Transverse colon (tissue), 4 donors: Measurements from ENCODE around the gene CLDN16. TPM values are rescaled to one million over a fixed set of nuclear protein-coding genes. Genes with fewer than 3 reads are reported as not detected.

Source experiments
- DNase-seq: peaks from one replicate; pipeline ENCODE4 v3.0.0-alpha.2; 2019
- H3K27ac ChIP-seq, 4 donors: fragments of 200-600 bp; sonication (generic); 2 replicates each; pipeline ENCODE4 v1.5.1; 2016 to 2018; ENCODE audit warnings: inconsistent platforms in 4 of 4
- H3K27me3 ChIP-seq: fragments of 200-600 bp; sonication (generic); 2 replicates; pipeline ENCODE4 v1.5.1; 2017; ENCODE audit warnings: inconsistent platforms
- H3K36me3 ChIP-seq, 4 donors: fragments of 200-600 bp; sonication (generic); 2 replicates each; pipeline ENCODE4 v1.5.1; 2017 to 2019; ENCODE audit warnings: inconsistent platforms in 4 of 4
- H3K4me1 ChIP-seq, 4 donors: fragments of 200-600 bp; sonication (generic); 2 replicates each; pipeline ENCODE4 v1.5.1; 2017 to 2020; ENCODE audit warnings: inconsistent platforms in 4 of 4
- H3K4me3 ChIP-seq, 4 donors: fragments of 200-600 bp; sonication (generic); 1 replicate in 1 of 4; 2 replicates in 3 of 4; pipeline versions ENCODE4 v1.5.1 to v1.6.1; 2017 to 2019; ENCODE audit warnings: inconsistent platforms in 4 of 4
- H3K9me3 ChIP-seq, 2 donors: fragments of 200-600 bp; sonication (generic); 2 replicates each; pipeline ENCODE4 v1.5.1; 2017 to 2019; ENCODE audit warnings: inconsistent platforms in 2 of 2
- EP300 ChIP-seq: sonication (generic); formaldehyde crosslinking; IDR thresholded peaks from one replicate; pipeline ENCODE4 v1.6.1; 2017; ENCODE audit warnings: antibody characterized with exemption, low read depth
- POLR2A ChIP-seq: fragments of 450-650 bp; IDR thresholded peaks from one replicate; pipeline ENCODE4 v1.6.1; 2016; ENCODE audit warnings: antibody characterized with exemption, mild to moderate bottlenecking, moderate library complexity
- POLR2AphosphoS5 ChIP-seq, 3 donors: sonication (generic); formaldehyde crosslinking; IDR thresholded peaks; one replicate each; pipeline ENCODE4 v1.6.1; 2016; ENCODE audit warnings: antibody characterized with exemption in 3 of 3
- WGBS, 2 donors: methylation state at CpG; one replicate each; pipeline ENCODE4 v1.1.5; 2018; ENCODE audit warnings: low coverage in 1 of 2; 5-methylcytosine and 5-hydroxymethylcytosine counted together
- in situ Hi-C, 4 donors: fragments of 200-750 bp; cut with MboI; loops; one replicate each; pipeline versions ENCODE4 v1.15.0 to v1.15.1; 2017; ENCODE audit warnings: low sequenced_read_pairs in 3 of 4, low pct_ligation_motif_present in 1 of 4, low pct_unique_long_range_greater_than_20kb in 1 of 4
- intact Hi-C: fragments of 100-400 bp; cut with DNase I; formaldehyde crosslinking; loops from one replicate; pipeline ENCODE4 v1.15.1; 2023; ENCODE audit warnings: low total_unique reads
- total RNA-seq, 4 donors: library from RNA; depleted of rRNA; stranded (reverse); fragments of >200 nt; gene quantifications; one replicate each; pipeline ENCODE4 v1.1.0, GENCODE V29; 2016
- TF ChIP-seq, protein P1 (sequence below), 5 experiments: fragments of 200-600 bp in 3 of 5; fragments of 450-650 bp in 2 of 5; sonication (generic) in 3 of 5; IDR thresholded peaks; 1 replicate in 2 of 5; 2 replicates in 3 of 5; pipeline ENCODE4 v1.5.1; 2016 to 2017; ENCODE audit warnings: antibody characterized with exemption in 5 of 5, inconsistent platforms in 3 of 5, mild to moderate bottlenecking in 2 of 5, moderate library complexity in 1 of 5

Gene CLDN16
- total RNA-seq, 4 donors from 2014 or later = not detected

DNA sequence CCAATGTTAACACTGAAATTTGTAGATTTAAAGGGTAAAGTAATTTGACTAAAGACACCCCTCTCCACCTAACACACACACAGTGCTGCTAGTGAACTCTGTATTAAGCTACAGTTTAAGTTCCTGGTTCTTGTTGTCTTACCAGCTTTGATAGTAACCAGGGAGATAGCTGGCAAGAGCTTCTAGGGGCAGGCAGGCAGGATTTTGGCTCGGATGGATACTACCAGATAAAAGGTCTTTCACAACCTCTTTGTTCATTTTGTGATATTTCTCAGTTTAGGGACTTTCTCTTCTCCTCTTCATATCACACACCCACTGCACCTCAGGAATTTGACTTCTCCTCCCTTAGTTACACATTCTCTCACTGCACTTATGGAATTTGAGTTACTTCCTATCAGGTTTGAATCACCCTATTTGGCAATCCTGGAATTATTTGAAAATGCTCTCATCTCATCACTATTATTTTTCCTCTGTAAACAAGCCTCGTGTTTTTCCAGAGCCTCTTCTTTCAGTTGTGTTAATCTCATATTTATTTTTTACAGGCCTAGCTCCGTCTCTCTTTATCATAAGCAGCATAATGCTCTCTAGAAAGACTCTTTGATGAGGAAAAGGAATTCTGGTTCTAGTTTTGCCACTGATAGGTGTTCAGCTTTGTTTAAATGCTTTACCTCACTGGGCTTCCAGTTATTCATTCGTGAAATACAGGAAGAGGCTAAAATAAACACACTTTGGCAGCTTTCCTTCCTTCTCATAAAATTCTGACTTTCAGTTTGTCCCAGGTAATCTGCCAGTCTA, 42.7 kb upstream of the CLDN16 start:
- intact Hi-C loops = no loop called here
- no peak for DNase-seq

GRCh38 chr3:190345878-190346277, 42.1 kb upstream of the CLDN16 start:
- H3K4me3 ChIP-seq = peak overlapping the region in 2 of 4 donors; percentile 0 to 7
- no peaks in the 10 kb centered on the region for H3K27me3 ChIP-seq
- TF ChIP-seq, protein P1, sequence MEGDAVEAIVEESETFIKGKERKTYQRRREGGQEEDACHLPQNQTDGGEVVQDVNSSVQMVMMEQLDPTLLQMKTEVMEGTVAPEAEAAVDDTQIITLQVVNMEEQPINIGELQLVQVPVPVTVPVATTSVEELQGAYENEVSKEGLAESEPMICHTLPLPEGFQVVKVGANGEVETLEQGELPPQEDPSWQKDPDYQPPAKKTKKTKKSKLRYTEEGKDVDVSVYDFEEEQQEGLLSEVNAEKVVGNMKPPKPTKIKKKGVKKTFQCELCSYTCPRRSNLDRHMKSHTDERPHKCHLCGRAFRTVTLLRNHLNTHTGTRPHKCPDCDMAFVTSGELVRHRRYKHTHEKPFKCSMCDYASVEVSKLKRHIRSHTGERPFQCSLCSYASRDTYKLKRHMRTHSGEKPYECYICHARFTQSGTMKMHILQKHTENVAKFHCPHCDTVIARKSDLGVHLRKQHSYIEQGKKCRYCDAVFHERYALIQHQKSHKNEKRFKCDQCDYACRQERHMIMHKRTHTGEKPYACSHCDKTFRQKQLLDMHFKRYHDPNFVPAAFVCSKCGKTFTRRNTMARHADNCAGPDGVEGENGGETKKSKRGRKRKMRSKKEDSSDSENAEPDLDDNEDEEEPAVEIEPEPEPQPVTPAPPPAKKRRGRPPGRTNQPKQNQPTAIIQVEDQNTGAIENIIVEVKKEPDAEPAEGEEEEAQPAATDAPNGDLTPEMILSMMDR (IDR thresholded peaks at IDR 0.05) = no peak
- no peak for TF ChIP-seq EP300
- no peak for TF ChIP-seq POLR2AphosphoS5 (IDR thresholded peaks at IDR 0.05)
- TF ChIP-seq POLR2A = no peak
- H3K9me3 ChIP-seq = no peaks in the 10 kb centered on the region
- in situ Hi-C loops = no loop called here
- peaks cover 9 to 17% (median 13%) of the 10 kb centered on the region in 4 donors for H3K4me1 ChIP-seq
- WGBS, 2 donors = 50 to 63% methylated on average over 4 of the region's 4 CpGs
- peak overlapping the region; percentile 72 to 82 (median 75) for H3K27ac ChIP-seq
- no peaks in the 10 kb centered on the region for H3K36me3 ChIP-seq
- intact Hi-C loops = no loop called here
- DNase-seq = no peak

More for the DNA sequence above, 42.7 kb upstream of the CLDN16 start:
- in situ Hi-C loops = no loop called here
- no peaks in the 10 kb centered on the region for H3K9me3 ChIP-seq
- no peaks in the 10 kb centered on the region for H3K36me3 ChIP-seq
- WGBS, 2 donors = 7 to 13% methylated on average over 3 to 4 of the region's 4 CpGs
- TF ChIP-seq, protein P1 (IDR thresholded peaks at IDR 0.05) = no peak
- TF ChIP-seq POLR2A = no peak
- no peak for TF ChIP-seq POLR2AphosphoS5 (IDR thresholded peaks at IDR 0.05)
- no peak for TF ChIP-seq EP300
- H3K27me3 ChIP-seq = no peaks in the 10 kb centered on the region
- peaks cover 9 to 17% (median 13%) of the 10 kb centered on the region in 4 donors for H3K4me1 ChIP-seq
- H3K4me3 ChIP-seq = peak overlapping the region in 2 of 4 donors; percentile 7 to 13
- H3K27ac ChIP-seq = peak overlapping the region; percentile 72 to 82 (median 75)

DNA sequence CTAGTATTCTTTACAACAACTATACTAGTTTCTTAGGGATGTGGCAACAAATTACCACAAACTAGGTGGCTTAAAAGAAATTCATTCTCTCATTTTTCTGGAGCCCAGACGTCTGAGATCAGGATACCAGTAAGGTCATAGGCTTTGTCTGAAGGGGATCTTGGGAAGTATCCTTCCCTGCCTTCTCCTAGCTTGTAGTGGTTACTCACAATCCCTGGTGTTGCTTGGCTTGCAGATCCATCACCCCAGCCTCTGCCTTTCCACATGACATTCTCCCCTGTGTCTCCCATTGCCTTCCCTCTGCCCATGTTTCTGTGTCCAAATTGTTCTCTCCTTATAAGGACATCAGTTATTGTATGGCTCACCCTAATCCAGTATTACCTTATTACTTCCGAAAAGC, 41.4 kb upstream of the CLDN16 start:
- no peak for DNase-seq
- intact Hi-C loops = no loop called here
- Histone ChIP-seq H3K27ac (peak overlapping the region in 1 of 4 donors; percentile 72), H3K27me3 (no peaks in the 10 kb centered on the region), H3K4me3 (no peak overlapping the region), H3K4me1 (peaks cover 9 to 17% (median 13%) of the 10 kb centered on the region in 4 donors), H3K36me3 (no peaks in the 10 kb centered on the region), H3K9me3 (no peaks in the 10 kb centered on the region)
- 79 to 81% methylated on average over 2 of the region's 2 CpGs for whole genome bisulfite sequencing, 2 donors
- in situ Hi-C loops = no loop called here
- TF ChIP-seq EP300 (no peak), POLR2AphosphoS5 (IDR thresholded peaks at IDR 0.05) (no peak), POLR2A (no peak)
- TF ChIP-seq, protein P1 (IDR thresholded peaks at IDR 0.05) = no peak

DNA sequence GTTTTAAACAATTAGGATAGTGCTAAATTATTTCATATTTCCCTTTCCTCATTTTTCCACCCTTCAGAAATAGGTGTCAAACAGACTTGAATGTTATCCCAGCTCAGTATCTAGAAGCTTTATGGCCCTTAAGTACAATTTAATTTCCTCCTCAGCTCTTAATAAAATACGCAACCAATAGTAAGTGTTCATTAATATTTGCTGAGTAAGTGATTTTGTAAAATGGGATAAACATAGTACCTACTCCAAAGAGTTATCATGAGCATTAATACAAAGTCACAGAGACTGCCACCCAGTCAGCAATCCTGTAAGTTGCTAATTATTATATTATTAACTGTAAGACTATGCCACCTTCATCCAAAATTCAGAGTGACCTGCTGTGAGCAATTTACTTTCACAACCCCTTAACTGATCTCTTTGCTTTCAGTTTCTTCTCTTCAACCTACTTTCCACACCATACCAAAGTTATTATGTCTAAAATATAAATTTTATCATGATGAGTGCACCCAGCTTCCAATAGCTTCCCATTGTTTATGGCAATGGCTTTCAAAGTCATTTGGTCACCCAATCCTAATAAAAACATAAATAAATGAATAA, 35.0 kb upstream of the CLDN16 start:
- 92 to 95% methylated on average over 1 of the region's 1 CpG for WGBS, 2 donors
- in situ Hi-C loops = no loop called here

More for the DNA sequence above, 35.0 kb upstream of the CLDN16 start:
- no peaks in the 10 kb centered on the region for H3K27me3 ChIP-seq
- DNase-seq = no peak
- no peaks in the 10 kb centered on the region for H3K4me1 ChIP-seq
- no peaks in the 10 kb centered on the region for H3K36me3 ChIP-seq
- TF ChIP-seq EP300 (no peak), POLR2A (no peak), POLR2AphosphoS5 (IDR thresholded peaks at IDR 0.05) (no peak)
- TF ChIP-seq, protein P1 (IDR thresholded peaks at IDR 0.05) = no peak
- no peak overlapping the region for H3K27ac ChIP-seq
- intact Hi-C loops = no loop called here
- no peak overlapping the region for H3K4me3 ChIP-seq
- H3K9me3 ChIP-seq = no peaks in the 10 kb centered on the region
